Activated T-helper 1 cell treated with anti-CD3 and anti-CD28 coated beads, Interleukin-12 subunit alpha, Interleukin-12 subunit beta, Interleukin-2, Interleukin-4 antibody, amounts not matched to agents 30 ng/mL and 10 ng/mL and 1 ng/mL, durations not matched to agents 14 hours and 24 hours and 36 hours (primary cell): Measurements from ENCODE around the gene SYNPO. TPM values are rescaled to one million over a fixed set of nuclear protein-coding genes. Genes with fewer than 3 reads are reported as not detected.

Experiments
- DNase-seq: peaks from one replicate; pipeline ENCODE4 v3.0.0; 2021; ENCODE audit warnings: low spot score
- H3K27ac Mint-ChIP-seq: one replicate; pipeline ENCODE4 v1.8.0; 2021; ENCODE audit warnings: mild to moderate bottlenecking, mixed read lengths
- H3K27me3 Mint-ChIP-seq: one replicate; pipeline ENCODE4 v1.8.0; 2022; ENCODE audit warnings: mild to moderate bottlenecking, moderate library complexity, mixed read lengths; ENCODE audit not compliant: insufficient read depth
- H3K36me3 Mint-ChIP-seq: one replicate; pipeline ENCODE4 v1.8.0; 2021; ENCODE audit warnings: low read depth, mixed read lengths
- H3K4me1 Mint-ChIP-seq: one replicate; pipeline ENCODE4 v1.8.0; 2021; ENCODE audit warnings: low read depth, mixed read lengths
- H3K4me3 Mint-ChIP-seq: one replicate; pipeline ENCODE4 v1.8.0; 2021; ENCODE audit warnings: mild to moderate bottlenecking, moderate library complexity, mixed read lengths
- H3K9me3 Mint-ChIP-seq: one replicate; pipeline ENCODE4 v1.8.0; 2021; ENCODE audit warnings: mixed read lengths
- intact Hi-C: fragments of 100-400 bp; cut with micrococcal nuclease; formaldehyde crosslinking; loops from one replicate; pipeline ENCODE4 v1.15.1; 2024
- total RNA-seq: library from RNA; stranded (reverse); gene quantifications from 2 replicates; pipeline ENCODE4 v1.2.3, GENCODE V29; 2022

The SYNPO gene
- total RNA-seq, 1 donor from 2014 or later: not detected

- H3K36me3 Mint-ChIP-seq: no peaks in the 10 kb centered on the region
- no peaks in the 10 kb centered on the region for H3K4me1 Mint-ChIP-seq
- intact Hi-C loops: no loop called here
- H3K4me3 Mint-ChIP-seq: no peak overlapping the region
- no peak for DNase-seq
- H3K27me3 Mint-ChIP-seq: peaks cover 7% of the 10 kb centered on the region
- no peaks in the 10 kb centered on the region for H3K9me3 Mint-ChIP-seq
- no peak overlapping the region for H3K27ac Mint-ChIP-seq
Observed at GRCh38 chr5:150612905-150613670, 27.4 kb upstream of the SYNPO start.

- intact Hi-C loops: no loop called here
- no peaks in the 10 kb centered on the region for H3K4me1 Mint-ChIP-seq
- H3K27ac Mint-ChIP-seq: no peak overlapping the region
- H3K36me3 Mint-ChIP-seq: no peaks in the 10 kb centered on the region
- peaks cover 7% of the 10 kb centered on the region for H3K27me3 Mint-ChIP-seq
- no peak overlapping the region for H3K4me3 Mint-ChIP-seq
- DNase-seq: no peak
- H3K9me3 Mint-ChIP-seq: no peaks in the 10 kb centered on the region
Observed at GRCh38 chr5:150613991-150614660, 26.3 kb upstream of the SYNPO start.

- no peak for DNase-seq
- Mint-ChIP-seq H3K4me3 (no peak overlapping the region), H3K27ac (no peak overlapping the region), H3K36me3 (no peaks in the 10 kb centered on the region), H3K4me1 (no peaks in the 10 kb centered on the region), H3K27me3 (peaks cover 7% of the 10 kb centered on the region), H3K9me3 (no peaks in the 10 kb centered on the region)
- intact Hi-C loops: no loop called here
Observed at GRCh38 chr5:150614661-150615060, 25.8 kb upstream of the SYNPO start.

DNA sequence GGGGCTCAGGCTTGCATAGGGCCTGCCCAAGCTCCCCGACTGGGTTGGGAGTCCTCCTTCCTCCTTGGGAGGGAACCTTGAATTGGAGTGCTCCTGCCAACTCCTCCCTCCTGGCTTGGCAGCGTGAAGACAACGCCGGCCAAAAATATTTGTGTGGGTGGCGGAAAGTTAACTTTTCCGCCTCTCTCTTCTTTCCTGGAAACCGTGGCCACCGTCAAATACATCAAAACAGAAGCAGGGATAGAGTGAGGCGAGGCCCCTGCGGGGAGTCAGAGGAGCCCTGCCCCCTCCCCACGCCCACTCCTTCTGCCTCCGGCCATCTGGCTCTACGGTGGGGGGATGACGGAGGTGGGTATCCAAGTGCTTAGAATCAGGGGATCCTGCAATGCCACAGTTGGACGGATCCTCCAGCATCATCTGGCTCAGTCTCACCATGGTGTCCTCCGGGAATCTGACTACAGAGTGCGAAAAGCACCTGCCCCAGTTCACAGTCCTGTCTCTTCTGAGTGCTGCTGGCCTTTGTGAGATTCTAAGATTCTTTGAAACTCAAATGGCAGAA, 25.2 kb upstream of the SYNPO start:
- no peak overlapping the region for H3K4me3 Mint-ChIP-seq
- no peaks in the 10 kb centered on the region for H3K36me3 Mint-ChIP-seq
- H3K4me1 Mint-ChIP-seq: no peaks in the 10 kb centered on the region
- no peak overlapping the region for H3K27ac Mint-ChIP-seq
- DNase-seq: no peak
- peaks cover 7% of the 10 kb centered on the region for H3K27me3 Mint-ChIP-seq
- no peaks in the 10 kb centered on the region for H3K9me3 Mint-ChIP-seq
- intact Hi-C loops: no loop called here

- DNase-seq: no peak
- H3K4me1 Mint-ChIP-seq: no peaks in the 10 kb centered on the region
- no peak overlapping the region for H3K4me3 Mint-ChIP-seq
- H3K36me3 Mint-ChIP-seq: no peaks in the 10 kb centered on the region
- H3K27ac Mint-ChIP-seq: no peak overlapping the region
- peaks cover 6% of the 10 kb centered on the region for H3K27me3 Mint-ChIP-seq
- intact Hi-C loops: no loop called here
- H3K9me3 Mint-ChIP-seq: no peaks in the 10 kb centered on the region
Observed at GRCh38 chr5:150616024-150616470, 24.4 kb upstream of the SYNPO start.

DNA sequence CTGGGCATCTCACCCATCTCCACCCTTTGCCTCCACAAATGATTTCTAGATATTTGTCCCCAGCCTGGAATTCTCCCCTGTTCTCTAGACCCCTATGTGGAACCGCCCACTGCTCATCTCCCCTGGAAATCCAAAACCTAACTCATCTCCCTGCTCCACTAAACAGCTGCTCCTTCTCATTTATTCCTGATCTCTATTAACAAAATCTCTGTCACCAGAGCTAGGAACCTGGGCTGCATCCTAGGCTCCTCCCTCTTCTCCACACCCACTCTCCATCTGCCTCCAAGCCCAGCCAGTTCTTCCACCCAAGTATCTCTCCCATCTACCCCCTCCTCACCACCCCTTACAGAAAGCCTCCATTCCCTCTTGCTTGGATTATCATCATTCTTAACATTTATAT, 24.0 kb upstream of the SYNPO start:
- intact Hi-C loops: no loop called here
- Mint-ChIP-seq H3K4me3 (no peak overlapping the region), H3K4me1 (no peaks in the 10 kb centered on the region), H3K27ac (no peak overlapping the region), H3K9me3 (no peaks in the 10 kb centered on the region), H3K36me3 (no peaks in the 10 kb centered on the region), H3K27me3 (peaks cover 4% of the 10 kb centered on the region)
- DNase-seq: no peak

- intact Hi-C loops: no loop called here
- H3K4me3 Mint-ChIP-seq: no peak overlapping the region
- H3K9me3 Mint-ChIP-seq: no peaks in the 10 kb centered on the region
Observed at GRCh38 chr5:150618163-150618562, 22.3 kb upstream of the SYNPO start.

DNA sequence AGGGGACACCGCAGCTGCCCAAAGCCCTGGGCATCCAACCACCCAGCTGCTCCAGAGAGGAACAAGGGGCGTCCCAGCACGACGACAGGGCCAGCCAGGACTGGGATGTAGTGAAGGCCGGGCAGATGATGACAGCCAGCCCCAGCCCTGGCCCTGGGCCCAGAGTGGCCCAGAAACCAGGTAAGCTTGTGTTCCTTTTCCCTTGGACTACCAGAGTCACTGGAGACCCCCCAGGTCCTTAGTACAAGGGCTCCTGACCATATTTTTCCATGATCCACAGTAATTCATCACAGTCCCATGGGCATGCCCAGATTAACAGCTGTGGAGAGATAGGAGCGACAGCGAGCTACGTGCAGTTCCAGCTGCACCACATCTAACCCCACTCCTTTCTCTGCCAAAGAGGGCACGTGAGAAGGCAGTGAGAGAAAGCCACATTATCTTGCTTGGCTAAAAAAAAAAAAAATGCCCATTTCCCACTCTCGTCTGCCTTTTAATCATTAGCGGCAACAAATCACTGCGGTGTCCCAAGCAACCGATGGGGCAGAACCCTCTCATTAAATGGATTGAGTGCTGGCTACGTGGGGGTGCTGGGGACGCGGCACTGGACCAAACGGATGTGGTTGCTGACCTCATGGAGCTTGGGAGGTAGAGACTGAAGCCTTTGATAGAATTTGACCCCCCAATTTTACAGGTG, 21.7 kb upstream of the SYNPO start:
- Mint-ChIP-seq H3K4me3 (no peak overlapping the region), H3K27me3 (peaks cover 9% of the 10 kb centered on the region), H3K27ac (no peak overlapping the region), H3K9me3 (no peaks in the 10 kb centered on the region), H3K4me1 (peaks cover 10% of the 10 kb centered on the region), H3K36me3 (no peaks in the 10 kb centered on the region)
- intact Hi-C loops: no loop called here
- DNase-seq: no peak

More at GRCh38 chr5:150618163-150618562, 22.3 kb upstream of the SYNPO start:
- no peaks in the 10 kb centered on the region for H3K36me3 Mint-ChIP-seq
- peaks cover 8% of the 10 kb centered on the region for H3K27me3 Mint-ChIP-seq
- H3K27ac Mint-ChIP-seq: no peak overlapping the region
- no peak for DNase-seq
- H3K4me1 Mint-ChIP-seq: peaks cover 7% of the 10 kb centered on the region

- H3K27me3 Mint-ChIP-seq: peaks cover 12% of the 10 kb centered on the region
- no peaks in the 10 kb centered on the region for H3K36me3 Mint-ChIP-seq
- H3K4me3 Mint-ChIP-seq: no peak overlapping the region
- peaks cover 16% of the 10 kb centered on the region for H3K4me1 Mint-ChIP-seq
- intact Hi-C loops: no loop called here
- DNase-seq: no peak
- H3K27ac Mint-ChIP-seq: no peak overlapping the region
- H3K9me3 Mint-ChIP-seq: no peaks in the 10 kb centered on the region
Observed at GRCh38 chr5:150619359-150620230, 20.9 kb upstream of the SYNPO start.

- Mint-ChIP-seq H3K4me3 (no peak overlapping the region), H3K36me3 (no peaks in the 10 kb centered on the region), H3K4me1 (peaks cover 16% of the 10 kb centered on the region), H3K27me3 (peaks cover 17% of the 10 kb centered on the region), H3K27ac (no peak overlapping the region), H3K9me3 (no peaks in the 10 kb centered on the region)
- intact Hi-C loops: no loop called here
- DNase-seq: no peak
Observed at GRCh38 chr5:150621301-150621700, 19.2 kb upstream of the SYNPO start.

GRCh38 chr5:150622157-150622556, 18.3 kb upstream of the SYNPO start:
- no peak overlapping the region for H3K27ac Mint-ChIP-seq
- H3K9me3 Mint-ChIP-seq: no peaks in the 10 kb centered on the region
- no peaks in the 10 kb centered on the region for H3K36me3 Mint-ChIP-seq
- DNase-seq: no peak
- no peak overlapping the region for H3K4me3 Mint-ChIP-seq
- H3K4me1 Mint-ChIP-seq: peaks cover 16% of the 10 kb centered on the region
- peaks cover 20% of the 10 kb centered on the region for H3K27me3 Mint-ChIP-seq
- intact Hi-C loops: no loop called here

- no peak for DNase-seq
- H3K4me1 Mint-ChIP-seq: peaks cover 16% of the 10 kb centered on the region
- no peaks in the 10 kb centered on the region for H3K36me3 Mint-ChIP-seq
- H3K27ac Mint-ChIP-seq: peak overlapping the region; percentile 51
- peaks cover 24% of the 10 kb centered on the region for H3K27me3 Mint-ChIP-seq
- H3K4me3 Mint-ChIP-seq: no peak overlapping the region
- no peaks in the 10 kb centered on the region for H3K9me3 Mint-ChIP-seq
- intact Hi-C loops: no loop called here
Observed at GRCh38 chr5:150623152-150623877, 17.1 kb upstream of the SYNPO start.
